KMS-11 (cell line): Measurements from ENCODE around the gene KLHL14.

ENCODE experiments used
- H2AFZ ChIP-seq: fragments of 200-600 bp; sonication (generic); 2 replicates; pipeline ENCODE4 v1.6.1; 2016; ENCODE audit warnings: antibody characterized with exemption, mixed run types, low read depth
- H3K27ac ChIP-seq: fragments of 200-600 bp; sonication (generic); 2 replicates; pipeline ENCODE4 v1.6.1; 2016; ENCODE audit warnings: mild to moderate bottlenecking, mixed run types
- H3K27me3 ChIP-seq: fragments of 200-600 bp; sonication (generic); 2 replicates; pipeline ENCODE4 v1.6.1; 2017; ENCODE audit warnings: mild to moderate bottlenecking, low read depth, mixed run types, moderate library complexity; ENCODE audit not compliant: insufficient read depth
- H3K36me3 ChIP-seq: fragments of 200-600 bp; sonication (generic); 2 replicates; pipeline ENCODE4 v1.6.1; 2017; ENCODE audit warnings: mild to moderate bottlenecking, mixed run types; ENCODE audit not compliant: insufficient read depth
- H3K4me1 ChIP-seq: fragments of 200-600 bp; sonication (generic); 2 replicates; pipeline ENCODE4 v1.6.1; 2016; ENCODE audit warnings: mild to moderate bottlenecking, low read depth, mixed run types; ENCODE audit not compliant: poor library complexity, severe bottlenecking
- H3K4me2 ChIP-seq: fragments of 200-600 bp; sonication (generic); 2 replicates; pipeline ENCODE4 v1.7.0; 2016; ENCODE audit warnings: mild to moderate bottlenecking, mixed run types
- H3K4me3 ChIP-seq: fragments of 200-600 bp; sonication (generic); IDR thresholded peaks from 2 replicates; pipeline ENCODE4 v1.6.1; 2017; ENCODE audit warnings: low read depth, low read length, mixed read lengths; ENCODE audit not compliant: insufficient read depth
- H3K79me2 ChIP-seq: fragments of 200-600 bp; sonication (generic); 2 replicates; pipeline ENCODE4 v1.6.1; 2016; ENCODE audit warnings: low read depth, mixed run types; ENCODE audit not compliant: insufficient read depth
- H3K9ac ChIP-seq: fragments of 200-600 bp; sonication (generic); 2 replicates; pipeline ENCODE4 v1.6.1; 2016; ENCODE audit warnings: mild to moderate bottlenecking, mixed run types
- H4K20me1 ChIP-seq: fragments of 200-600 bp; sonication (generic); 2 replicates; pipeline ENCODE4 v1.6.1; 2016; ENCODE audit warnings: mild to moderate bottlenecking, mixed run types; ENCODE audit not compliant: insufficient read depth
- CTCF ChIP-seq: fragments of 200-600 bp; sonication (generic); conservative IDR thresholded peaks from 2 replicates; pipeline ENCODE4 v1.6.1; 2017; ENCODE audit warnings: low read depth, mild to moderate bottlenecking, antibody characterized with exemption, low read length, moderate library complexity, mixed read lengths

Gene KLHL14

GRCh38 chr18:32714571-32715148 is 58.2 kb downstream of the KLHL14 start:
- TF ChIP-seq CTCF, result peak; percentile 81
- H3K4me2 ChIP-seq, result no peak overlapping the region
- peak overlapping the region; percentile 27 for H2AFZ ChIP-seq
- H3K79me2 ChIP-seq, result no peaks in the 10 kb centered on the region
- no peak overlapping the region for H3K4me3 ChIP-seq
- H4K20me1 ChIP-seq, result no peaks in the 10 kb centered on the region
- H3K27ac ChIP-seq, result no peak overlapping the region
- H3K4me1 ChIP-seq, result no peaks in the 10 kb centered on the region
- no peaks in the 10 kb centered on the region for H3K27me3 ChIP-seq
- H3K9ac ChIP-seq, result no peak overlapping the region
- no peaks in the 10 kb centered on the region for H3K36me3 ChIP-seq

- Histone ChIP-seq H3K27ac (no peak overlapping the region), H3K4me2 (no peak overlapping the region), H3K79me2 (no peaks in the 10 kb centered on the region), H3K4me1 (no peaks in the 10 kb centered on the region), H4K20me1 (no peaks in the 10 kb centered on the region), H3K9ac (no peak overlapping the region), H3K4me3 (no peak overlapping the region), H2AFZ (no peak overlapping the region), H3K36me3 (no peaks in the 10 kb centered on the region), H3K27me3 (no peaks in the 10 kb centered on the region)
- no peak for TF ChIP-seq CTCF
Observed at GRCh38 chr18:32712860-32713259, 60.0 kb downstream of the KLHL14 start.

GRCh38 chr18:32711862-32712261 is 61.0 kb downstream of the KLHL14 start:
- H3K4me2 ChIP-seq, result no peak overlapping the region
- H3K36me3 ChIP-seq, result no peaks in the 10 kb centered on the region
- H3K27me3 ChIP-seq, result no peaks in the 10 kb centered on the region
- no peaks in the 10 kb centered on the region for H4K20me1 ChIP-seq
- H3K27ac ChIP-seq, result no peak overlapping the region
- no peak overlapping the region for H3K4me3 ChIP-seq
- no peak overlapping the region for H2AFZ ChIP-seq
- H3K79me2 ChIP-seq, result no peaks in the 10 kb centered on the region
- H3K9ac ChIP-seq, result no peak overlapping the region
- no peak for TF ChIP-seq CTCF
- no peaks in the 10 kb centered on the region for H3K4me1 ChIP-seq

GRCh38 chr18:32707586-32707985 is 65.2 kb downstream of the KLHL14 start:
- H3K79me2 ChIP-seq, result no peaks in the 10 kb centered on the region
- no peak overlapping the region for H2AFZ ChIP-seq
- no peaks in the 10 kb centered on the region for H3K27me3 ChIP-seq
- H3K4me2 ChIP-seq, result no peak overlapping the region
- no peaks in the 10 kb centered on the region for H3K36me3 ChIP-seq
- TF ChIP-seq CTCF, result no peak
- no peak overlapping the region for H3K4me3 ChIP-seq
- H3K9ac ChIP-seq, result no peak overlapping the region
- no peaks in the 10 kb centered on the region for H3K4me1 ChIP-seq
- no peak overlapping the region for H3K27ac ChIP-seq
- H4K20me1 ChIP-seq, result no peaks in the 10 kb centered on the region

- no peak overlapping the region for H3K9ac ChIP-seq
- no peaks in the 10 kb centered on the region for H3K4me1 ChIP-seq
- no peaks in the 10 kb centered on the region for H4K20me1 ChIP-seq
- H2AFZ ChIP-seq, result no peak overlapping the region
- H3K79me2 ChIP-seq, result no peaks in the 10 kb centered on the region
- no peaks in the 10 kb centered on the region for H3K27me3 ChIP-seq
- no peaks in the 10 kb centered on the region for H3K36me3 ChIP-seq
- no peak overlapping the region for H3K27ac ChIP-seq
- H3K4me2 ChIP-seq, result no peak overlapping the region
- H3K4me3 ChIP-seq, result no peak overlapping the region
- TF ChIP-seq CTCF, result no peak
Observed at GRCh38 chr18:32707147-32707546, 65.7 kb downstream of the KLHL14 start.
